GM18511 (cell line): ENCODE measurements around the gene HIPK3.
"Not testable (repeated sequence)": the region's sequence is repeated elsewhere in the genome, so short reads cannot be mapped to it uniquely, and the experiment has no call there.

Experiments used
- ATAC-seq: cut with Tn5 transposase; IDR thresholded peaks from one replicate; pipeline ENCODE4 v1.9.1; 2021; ENCODE audit warnings: mild to moderate bottlenecking, moderate library complexity; ENCODE audit not compliant: unreplicated experiment

The HIPK3 gene

DNA sequence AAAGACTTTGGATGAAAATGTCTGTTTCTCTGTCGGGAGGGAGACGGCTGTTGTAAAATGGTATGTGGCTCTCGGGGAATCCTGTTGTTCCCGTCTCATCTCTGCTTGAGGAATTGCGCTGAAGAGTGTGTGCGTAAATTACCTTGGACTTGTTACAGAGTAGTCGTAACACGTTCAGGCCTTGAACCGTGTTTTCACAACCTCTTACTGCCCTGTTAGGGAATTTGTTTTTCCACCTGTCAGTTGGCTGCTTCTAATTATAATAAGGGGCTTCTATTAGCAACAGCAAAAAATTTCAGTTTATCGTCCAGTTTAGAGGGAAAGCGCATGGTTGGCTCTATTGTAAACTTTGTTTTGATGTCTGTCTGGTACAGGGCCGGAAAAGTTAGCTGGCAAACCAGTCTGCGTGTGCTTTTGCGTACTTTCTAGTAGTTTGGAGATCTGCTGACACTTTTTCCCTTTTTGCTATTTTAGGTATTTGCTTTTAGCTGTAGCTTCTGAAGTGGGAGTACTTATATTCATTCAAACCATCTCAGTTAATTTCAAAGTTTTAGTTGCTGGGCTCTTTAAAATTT, 1.5 kb downstream of the HIPK3 start:
- peak; percentile 12 for ATAC-seq

DNA sequence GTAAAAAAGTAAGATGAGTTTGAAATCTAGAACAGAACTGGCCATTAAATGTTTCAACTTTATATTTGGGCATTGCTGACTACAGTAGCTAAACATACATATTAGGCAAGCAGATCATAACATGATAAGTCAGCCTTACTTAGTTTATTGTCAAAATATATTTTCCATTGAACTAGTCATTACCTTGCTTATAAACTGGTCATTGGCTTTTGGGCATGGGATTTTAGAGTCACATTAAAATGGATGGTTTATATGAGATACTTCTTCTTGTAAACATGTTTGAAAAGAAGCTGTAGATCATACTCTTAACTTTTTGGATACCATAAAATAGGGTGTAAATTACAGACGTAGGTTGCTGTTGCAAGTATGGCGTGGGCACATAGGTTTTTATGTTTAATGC, 2.7 kb downstream of the HIPK3 start:
- ATAC-seq = no peak

DNA sequence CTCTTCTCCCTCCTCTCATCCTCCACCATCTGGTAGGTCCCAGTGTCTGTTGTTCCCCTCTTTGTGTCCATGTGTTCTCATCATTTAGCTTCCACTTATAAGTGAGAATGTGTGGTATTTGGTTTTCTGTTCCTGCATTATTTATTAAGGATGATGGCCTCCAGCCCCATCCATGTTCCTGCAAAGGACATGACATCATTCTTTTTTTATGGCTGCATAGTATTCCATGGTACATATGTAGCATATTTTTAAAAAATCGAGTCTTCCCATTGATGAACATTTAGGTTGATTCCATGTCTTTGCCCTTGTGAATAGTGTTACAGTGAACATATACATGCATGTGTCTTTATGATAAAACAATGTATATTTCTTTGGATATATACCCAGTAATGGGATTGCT, 4.2 kb downstream of the HIPK3 start:
- ATAC-seq = not testable (repeated sequence)

DNA sequence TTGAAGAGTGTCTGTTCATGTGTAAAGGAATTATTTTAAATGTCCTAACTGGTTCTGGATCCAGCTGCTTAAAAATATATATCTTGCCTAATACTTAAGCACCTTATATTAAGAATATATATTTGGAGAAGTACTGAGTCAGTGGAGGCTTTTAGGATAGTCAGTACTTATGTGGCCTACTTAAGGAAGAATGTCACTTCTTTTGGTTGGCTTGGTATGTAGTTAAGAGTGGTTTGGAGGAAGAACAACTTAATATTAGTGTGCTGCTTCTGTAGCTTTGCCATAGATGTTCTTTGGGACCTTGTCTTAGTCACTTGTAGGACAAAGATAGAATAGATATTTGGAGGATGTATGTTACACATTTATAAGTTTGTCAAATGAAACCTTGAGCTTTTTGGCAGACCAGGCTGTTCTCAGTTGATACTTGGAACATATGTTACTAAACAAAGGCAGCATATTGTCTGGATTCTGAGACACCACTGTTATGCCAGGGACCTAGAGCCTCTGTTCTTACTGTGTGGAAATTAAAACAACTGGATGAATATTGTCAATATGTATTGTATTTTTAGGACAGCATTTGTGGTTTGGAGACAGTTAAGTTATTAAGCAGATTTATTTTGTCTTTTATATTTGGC, 4.9 kb downstream of the HIPK3 start:
- no peak for ATAC-seq

DNA sequence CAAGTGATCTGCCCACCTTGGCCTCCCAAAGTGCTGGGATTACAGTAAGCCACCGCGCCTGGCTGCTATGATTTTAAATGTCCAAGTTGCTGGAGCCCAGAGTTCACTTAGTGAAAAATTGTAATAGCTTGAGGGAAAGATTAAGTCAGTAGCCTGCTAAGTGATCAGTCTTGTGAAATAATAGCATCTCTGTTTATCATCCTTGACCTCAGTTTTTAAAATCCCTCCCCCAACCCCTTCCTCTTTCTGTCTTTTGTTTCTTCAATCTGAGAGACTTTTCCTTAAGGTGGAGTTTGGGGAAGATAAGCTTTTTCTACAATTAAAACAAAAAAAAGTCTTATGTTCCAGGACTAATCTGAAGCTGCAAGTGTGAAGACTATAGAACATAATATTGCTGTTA, 6.4 kb downstream of the HIPK3 start:
- no peak for ATAC-seq

DNA sequence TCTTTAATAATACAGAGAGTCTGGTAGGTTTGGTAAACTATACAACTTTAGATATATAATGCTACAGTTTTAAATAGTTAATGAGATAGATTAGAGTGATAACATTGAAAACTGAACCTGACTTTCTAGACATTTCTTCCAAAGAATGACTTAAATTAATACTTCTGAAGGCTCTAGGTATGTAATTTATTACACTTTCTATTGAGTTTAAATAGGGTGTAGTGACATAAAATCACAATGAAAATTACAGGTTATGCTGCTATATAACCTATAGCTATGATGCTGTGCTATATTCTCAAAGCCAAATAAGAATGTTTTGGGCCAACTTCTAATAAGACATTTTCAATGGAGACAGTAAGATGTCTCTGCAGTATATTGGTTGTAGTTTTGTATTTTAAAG, 7.7 kb downstream of the HIPK3 start:
- ATAC-seq = no peak

DNA sequence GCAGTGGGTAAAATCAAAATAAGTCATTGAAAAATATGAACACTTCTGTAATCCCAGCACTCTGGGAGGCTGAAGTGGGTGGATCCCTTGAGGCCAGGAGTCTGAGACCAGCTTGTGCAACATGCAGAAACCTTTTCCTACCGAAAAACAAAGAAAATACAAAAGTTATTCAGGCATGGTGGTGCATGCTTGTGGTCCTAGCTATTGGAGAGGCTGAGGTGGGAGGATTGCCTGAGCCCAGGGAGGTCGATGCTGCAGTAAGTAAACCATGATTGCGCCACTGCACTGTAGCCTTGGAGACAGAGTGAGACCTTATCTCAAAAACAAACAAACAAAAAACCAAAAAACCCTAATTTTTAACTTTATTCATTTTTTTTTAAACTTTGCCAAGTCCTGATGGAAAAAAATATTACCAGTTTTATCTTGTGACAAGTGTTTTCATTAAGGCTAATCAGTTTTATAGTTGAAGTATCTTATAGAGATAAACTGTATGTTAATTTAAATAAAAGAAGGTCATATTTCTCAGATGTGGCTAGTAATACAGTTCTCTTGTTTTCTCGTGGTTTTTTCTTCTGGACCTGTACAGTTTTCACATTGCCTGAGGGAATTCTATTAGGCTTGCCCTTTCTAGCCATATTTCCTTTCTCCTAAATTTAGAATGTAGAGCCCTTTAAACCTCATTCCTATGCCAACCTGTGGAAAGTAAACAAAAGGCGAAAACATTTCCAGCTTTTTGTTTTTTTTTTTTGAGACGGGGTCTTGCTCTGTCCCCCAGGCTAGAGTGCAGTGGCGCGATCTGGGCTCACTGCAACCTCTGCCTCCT, 9.4 kb downstream of the HIPK3 start:
- no peak for ATAC-seq

DNA sequence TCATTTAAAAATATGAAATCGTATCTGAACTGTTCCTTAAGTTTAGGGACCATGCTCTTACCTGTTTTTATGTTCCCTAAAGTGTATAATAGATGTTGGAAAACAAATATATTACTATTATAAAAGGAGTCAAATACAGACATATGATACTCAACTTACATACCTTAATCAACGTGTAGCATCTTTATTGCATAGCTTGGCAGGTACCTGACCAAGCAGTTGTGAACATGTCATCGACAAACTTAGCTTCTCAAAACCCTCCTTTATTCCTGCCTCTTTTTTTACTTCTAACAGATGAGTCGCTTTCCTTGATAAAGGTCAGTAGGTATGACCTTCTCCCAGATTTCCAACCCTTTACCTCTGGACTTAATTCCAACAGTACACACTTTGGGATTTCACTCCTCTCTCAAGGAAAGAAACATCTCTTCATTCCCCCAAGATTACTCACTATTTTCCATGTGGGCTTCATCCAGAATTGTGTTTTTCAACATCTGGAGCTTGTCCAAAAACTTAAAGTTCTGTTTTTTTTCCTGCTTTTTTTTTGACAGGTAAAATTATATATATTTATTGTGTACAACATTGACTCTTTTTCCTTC, 11.9 kb downstream of the HIPK3 start:
- no peak for ATAC-seq

DNA sequence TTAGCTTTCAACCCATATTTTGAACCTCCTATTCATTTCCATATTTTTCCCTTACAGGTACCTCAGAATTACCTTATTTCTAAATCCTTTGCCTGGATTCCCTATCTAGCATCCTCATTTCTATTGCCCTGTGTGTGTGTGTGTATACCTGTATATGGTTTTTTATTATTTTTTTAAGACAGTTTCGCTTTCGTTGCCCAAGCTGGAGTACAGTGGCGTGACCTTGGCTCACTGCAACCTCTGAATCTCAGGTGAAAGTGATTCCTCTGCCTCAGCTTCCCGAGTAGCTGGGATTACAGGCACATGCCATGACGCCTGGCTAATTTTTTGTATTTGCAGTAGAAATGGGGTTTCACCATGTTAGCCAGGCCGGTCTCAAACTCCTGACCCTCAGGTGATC, 12.6 kb downstream of the HIPK3 start:
- ATAC-seq = no peak

DNA sequence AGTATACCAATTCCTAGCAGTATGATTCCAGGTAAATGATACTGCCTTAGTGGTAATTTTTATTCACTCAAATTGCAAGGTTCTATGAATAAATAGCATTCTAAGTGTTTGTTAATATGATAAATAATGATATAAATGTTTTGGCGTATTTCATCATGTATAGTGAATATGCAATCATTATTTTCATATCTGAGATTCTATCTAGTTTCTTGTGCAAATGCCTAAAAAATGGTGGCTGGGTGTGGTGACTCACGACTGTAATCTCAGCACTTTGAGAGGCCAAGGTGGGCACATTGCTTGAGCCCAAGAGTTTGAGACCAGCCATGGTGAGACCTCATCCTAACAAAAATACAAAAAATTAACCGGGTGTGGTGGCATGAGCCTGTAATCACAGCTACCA, 13.9 kb downstream of the HIPK3 start:
- ATAC-seq = no peak

DNA sequence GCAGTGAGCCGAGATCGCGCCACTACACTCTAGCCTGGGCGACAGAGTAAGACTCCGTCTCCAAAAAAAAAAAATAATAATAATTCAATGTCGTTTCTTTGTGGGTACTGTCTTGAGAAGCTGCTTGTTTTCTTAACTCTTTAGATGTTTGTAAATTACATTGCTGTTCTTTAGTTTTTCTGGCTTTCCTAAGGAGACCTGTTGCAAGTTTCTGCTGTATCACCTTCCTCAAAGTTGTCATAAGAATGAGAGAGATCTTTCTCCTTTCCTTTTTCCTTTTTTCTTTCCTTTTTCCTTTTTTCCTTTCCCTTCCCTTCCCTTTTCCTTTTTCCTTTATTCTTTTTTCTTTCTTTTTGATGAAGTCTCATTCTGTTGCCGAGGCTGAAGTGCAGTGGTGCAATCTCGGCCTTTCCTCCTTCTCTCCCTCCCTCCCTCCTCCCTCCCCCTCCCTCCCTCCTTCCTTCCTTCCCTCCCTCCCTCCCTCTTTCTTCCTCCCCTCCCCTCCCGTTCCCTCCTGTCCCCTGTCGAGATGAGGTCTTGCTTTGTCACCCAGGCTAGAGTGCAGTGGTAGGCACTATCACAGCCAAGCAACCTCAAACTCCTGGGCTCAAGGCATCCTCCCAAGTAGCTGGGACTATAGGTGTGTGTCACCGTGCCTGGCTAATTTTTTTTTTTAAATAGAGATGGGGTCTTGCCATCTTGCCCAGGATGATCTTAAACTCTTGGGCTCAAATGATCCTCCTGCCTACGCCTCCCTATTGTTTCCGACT, 15.3 kb downstream of the HIPK3 start:
- ATAC-seq = no peak

DNA sequence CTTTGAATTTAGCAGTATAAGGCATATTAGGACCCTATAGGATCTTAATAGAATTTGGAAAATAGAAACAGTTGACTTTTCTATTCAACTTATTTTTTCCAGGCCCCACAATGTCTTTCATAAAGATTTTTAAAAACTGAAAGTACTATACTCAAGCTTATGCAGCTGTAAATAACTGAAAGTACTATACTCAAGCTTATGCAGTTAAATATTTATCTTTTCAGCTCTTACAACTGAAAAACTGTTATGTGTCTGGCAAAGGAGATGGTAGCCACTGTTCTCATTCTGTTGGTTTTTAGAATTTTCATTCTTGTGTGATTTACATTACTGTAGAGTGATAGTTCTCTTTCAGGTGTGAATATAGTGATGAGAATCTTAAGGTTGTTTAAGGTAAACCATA, 16.5 kb downstream of the HIPK3 start:
- peak; percentile 48 for ATAC-seq

DNA sequence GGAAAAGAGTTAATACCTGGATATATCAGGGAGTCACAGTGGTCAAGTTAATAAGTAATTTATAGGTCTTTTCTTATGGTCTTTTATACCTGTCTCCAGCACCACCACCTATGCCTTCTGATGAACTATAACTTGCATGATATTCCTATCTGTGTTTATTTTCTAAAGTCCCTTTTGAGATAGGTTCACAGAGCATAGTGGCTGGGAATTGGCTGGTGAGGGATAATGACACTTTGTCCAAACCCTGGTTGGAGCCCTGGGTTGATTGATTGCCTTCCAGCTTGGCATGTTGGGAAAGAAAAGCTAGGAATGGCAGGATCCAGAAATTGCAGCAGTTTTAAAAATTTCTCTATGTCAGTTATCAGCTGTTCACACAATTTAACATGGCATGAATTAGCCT, 23.2 kb downstream of the HIPK3 start:
- ATAC-seq = no peak

DNA sequence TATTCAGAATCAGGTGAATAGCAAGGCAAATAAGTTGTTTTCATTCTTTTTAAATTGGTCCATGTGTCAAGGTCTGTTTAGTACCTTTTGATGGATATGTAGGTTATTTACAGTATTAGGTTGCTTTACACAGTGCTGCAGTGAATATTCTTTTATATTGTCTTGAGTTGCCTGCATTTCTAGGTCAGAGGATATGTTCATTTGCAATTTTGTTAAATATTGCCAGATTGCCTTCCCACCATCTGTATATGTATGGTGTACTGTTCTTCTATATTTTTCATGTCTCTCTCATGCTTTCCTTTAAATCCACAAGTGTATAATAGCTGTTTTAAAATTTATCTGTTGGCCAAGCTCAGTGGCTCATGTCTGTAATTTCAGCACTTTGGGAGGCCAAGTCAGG, 24.6 kb downstream of the HIPK3 start:
- no peak for ATAC-seq

DNA sequence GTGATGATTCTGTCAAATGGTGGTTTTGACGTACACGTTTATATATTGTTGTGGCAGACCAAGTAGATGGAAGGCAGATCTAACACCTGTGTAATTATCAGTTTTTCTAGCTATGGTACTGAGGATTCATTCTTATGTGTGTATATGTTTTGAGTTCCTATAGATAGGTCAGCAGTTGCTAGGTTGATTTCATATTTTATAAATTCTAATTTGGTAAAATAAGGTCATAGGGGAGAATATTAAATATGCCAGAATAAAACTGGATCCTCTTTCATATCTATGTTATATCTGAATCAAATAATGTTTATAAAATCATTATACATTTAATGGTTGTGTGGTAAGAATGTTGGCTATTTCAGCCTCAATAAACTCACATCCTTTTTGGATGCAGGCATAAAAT, 27.6 kb downstream of the HIPK3 start:
- ATAC-seq = no peak

DNA sequence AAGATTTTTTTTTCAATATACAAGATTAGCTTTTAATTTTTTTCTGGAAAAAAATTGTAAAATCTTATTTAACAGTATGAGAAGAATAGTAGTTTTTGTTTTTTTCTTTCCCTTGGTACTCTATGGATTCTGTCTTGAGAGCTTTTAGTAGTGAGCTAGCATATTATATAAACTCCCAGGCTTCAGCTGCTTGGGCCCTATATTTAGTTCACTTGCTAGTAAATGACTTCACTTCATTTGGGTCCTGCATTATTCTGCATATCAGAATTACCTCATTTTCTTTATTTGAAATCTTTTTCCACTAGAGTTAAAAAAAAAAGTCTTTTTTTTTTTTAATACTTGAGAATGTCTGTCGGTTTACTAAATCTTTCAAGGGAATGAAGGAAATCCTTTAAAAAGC, 33.1 kb downstream of the HIPK3 start:
- ATAC-seq = no peak

DNA sequence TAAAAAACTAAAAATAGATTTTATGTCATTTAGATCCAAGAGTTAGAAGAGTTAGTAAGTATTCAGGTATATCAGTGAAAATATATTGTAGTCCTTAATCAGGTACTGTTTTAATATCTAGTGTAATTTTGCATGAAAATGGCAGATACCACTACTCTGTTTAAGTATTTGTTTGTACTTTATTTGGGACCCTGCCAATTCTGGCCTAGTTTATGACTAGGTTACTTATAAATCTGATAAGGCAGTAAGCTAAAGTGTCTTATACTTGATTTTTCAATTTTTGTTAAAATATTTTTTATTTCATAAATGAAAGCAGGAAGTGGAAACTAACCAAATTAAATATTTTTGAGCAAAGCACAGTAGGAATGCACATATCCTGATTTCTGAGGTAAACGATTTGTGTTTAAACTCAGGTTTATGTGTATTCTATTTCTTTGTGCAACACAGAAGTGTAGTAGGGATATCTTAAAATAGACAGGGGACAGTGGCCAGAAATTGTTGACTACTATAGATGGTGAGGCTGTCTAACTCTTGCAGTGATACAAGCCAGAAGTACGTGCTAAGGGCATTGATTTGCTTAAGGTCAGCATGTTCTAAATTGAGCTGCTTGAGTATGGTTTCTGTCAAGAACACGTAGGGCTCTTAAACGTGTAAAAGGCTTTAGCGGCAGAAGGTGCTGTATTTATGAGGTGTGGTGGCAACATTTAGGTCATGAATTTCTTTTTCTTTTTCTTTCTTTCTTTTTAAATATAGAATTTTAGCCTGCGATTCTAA, 34.0 kb downstream of the HIPK3 start:
- peak; percentile 87 for ATAC-seq

DNA sequence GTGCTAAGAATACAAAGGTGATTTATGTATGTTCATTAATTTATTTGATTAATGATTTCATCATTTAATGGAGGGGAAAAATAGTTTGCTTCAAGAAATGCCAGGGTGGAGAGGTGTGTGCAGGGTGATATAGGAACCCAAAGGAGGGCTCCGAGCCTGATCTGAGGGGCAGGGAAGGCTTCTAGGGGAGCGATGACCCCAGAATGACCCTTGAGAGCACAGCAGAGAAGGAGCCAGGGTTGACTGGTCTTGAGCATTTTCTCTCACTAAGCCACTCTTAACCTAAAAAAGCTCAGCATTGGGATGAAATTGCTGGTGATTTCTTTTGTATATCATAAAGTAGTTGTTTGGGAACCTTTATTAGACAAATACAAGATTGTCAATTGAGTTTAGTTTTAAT, 35.1 kb downstream of the HIPK3 start:
- ATAC-seq = no peak

DNA sequence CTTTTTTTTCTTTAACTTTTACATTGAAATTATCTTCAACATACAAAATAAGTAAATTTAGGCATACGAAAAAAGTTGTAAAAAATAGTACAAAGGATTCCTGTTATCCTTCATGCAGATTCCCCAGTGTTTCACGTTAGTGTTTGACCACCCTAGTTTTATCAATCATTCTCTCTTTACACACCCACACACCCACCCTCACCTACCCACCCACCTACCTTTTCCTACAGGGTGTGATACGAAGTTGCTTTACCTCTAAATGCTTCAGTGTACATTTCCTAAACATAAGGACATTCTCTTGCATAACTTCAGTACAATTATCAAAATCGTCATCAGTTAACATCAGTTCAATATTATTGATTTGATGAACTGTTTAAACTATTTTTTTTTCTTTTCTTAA, 37.0 kb downstream of the HIPK3 start:
- no peak for ATAC-seq

DNA sequence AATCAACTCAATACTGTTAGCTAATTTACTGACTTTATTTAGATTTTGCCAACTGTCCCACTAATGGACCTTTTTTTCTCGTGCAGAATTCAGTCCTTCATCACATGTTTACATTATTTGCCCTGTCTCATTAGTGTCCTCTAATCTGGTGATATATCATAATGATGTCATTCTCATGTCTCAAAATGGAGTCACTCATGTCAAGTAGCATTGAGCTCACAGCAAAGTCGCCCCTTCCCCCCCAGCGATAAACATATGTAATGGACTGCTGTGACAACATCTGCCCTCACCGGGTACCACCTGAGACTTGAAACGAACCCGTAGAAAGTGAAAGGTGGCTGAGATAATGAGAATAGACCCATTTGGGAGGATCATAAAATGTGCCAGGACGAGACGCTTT, 37.6 kb downstream of the HIPK3 start:
- ATAC-seq = no peak
